ENCODE results near the gene PHOX2B.

GRCh38 chr4:41748074-41748570 is 403 bp downstream of the PHOX2B start:
- TF ChIP-seq TARDBP (IDR thresholded peaks at IDR 0.05): no peak
- TF ChIP-seq BHLHE40 (IDR thresholded peaks at IDR 0.05; ENCODE audit: borderline replicate concordance): no peak

Data from HEK293T (cell line).